Tibial nerve (tissue), 4 donors: ENCODE results near the gene FLVCR2. TPM values are rescaled to one million over a fixed set of nuclear protein-coding genes. Genes with fewer than 3 reads are reported as not detected.
A peak's percentile ranks its signal among the peaks of the same experiment; 100 is the strongest.

Experiments used
- DNase-seq, 2 donors: peaks; one replicate each; pipeline ENCODE4 v3.0.0-alpha.2; 2019; ENCODE audit warnings: low spot score in 2 of 2
- H3K27ac ChIP-seq, 4 donors: fragments of 200-600 bp; sonication (generic) in 3 of 4; one replicate each; pipeline ENCODE4 v1.5.1; 2017 to 2019; ENCODE audit warnings: mild to moderate bottlenecking in 1 of 4
- H3K27me3 ChIP-seq, 2 donors: fragments of 200-600 bp; sonication (generic) in 1 of 2; one replicate each; pipeline versions ENCODE4 v1.5.1 to v1.6.0; 2017 to 2019
- H3K36me3 ChIP-seq, 3 donors: fragments of 200-600 bp; sonication (generic); one replicate each; pipeline ENCODE4 v1.5.1; 2018 to 2019
- H3K4me1 ChIP-seq, 4 donors: fragments of 200-600 bp; sonication (generic) in 3 of 4; one replicate each; pipeline ENCODE4 v1.5.1; 2017 to 2019
- H3K4me3 ChIP-seq, 4 donors: fragments of 200-600 bp; sonication (generic) in 3 of 4; one replicate each; pipeline ENCODE4 v1.5.1; 2017 to 2019; ENCODE audit warnings: mild to moderate bottlenecking in 1 of 4, moderate library complexity in 1 of 4
- H3K9me3 ChIP-seq, 4 donors: fragments of 200-600 bp; sonication (generic) in 3 of 4; one replicate each; pipeline ENCODE4 v1.5.1; 2017 to 2019
- EP300 ChIP-seq, 2 donors: sonication (generic); formaldehyde crosslinking; IDR thresholded peaks; one replicate each; pipeline ENCODE4 v1.6.1; 2017; ENCODE audit warnings: antibody characterized with exemption in 2 of 2, mild to moderate bottlenecking in 1 of 2
- POLR2A ChIP-seq, 2 donors: fragments of 450-650 bp; IDR thresholded peaks; one replicate each; pipeline ENCODE4 v1.6.1; 2017; ENCODE audit warnings: antibody characterized with exemption in 2 of 2, mild to moderate bottlenecking in 2 of 2, moderate library complexity in 2 of 2
- WGBS, 2 donors: methylation state at CpG; one replicate each; pipeline ENCODE4 v1.1.5; 2018; 5-methylcytosine and 5-hydroxymethylcytosine counted together
- total RNA-seq, 4 donors: library from RNA; depleted of rRNA; stranded (reverse); fragments of >200 nt; gene quantifications; one replicate each; pipeline ENCODE4 v1.1.0, GENCODE V29; 2016
- TF ChIP-seq, protein P1 (sequence below), 5 experiments: fragments of 200-600 bp in 3 of 5; fragments of 450-650 bp in 2 of 5; sonication (generic) in 3 of 5; IDR thresholded peaks; one replicate each; pipeline ENCODE4 v1.5.1; 2016 to 2019; ENCODE audit warnings: antibody characterized with exemption in 5 of 5, mild to moderate bottlenecking in 3 of 5, moderate library complexity in 2 of 5

FLVCR2 gene
- total RNA-seq, 4 donors from 2014 or later: 65.9 to 86.1 (median 74.4) TPM

DNA sequence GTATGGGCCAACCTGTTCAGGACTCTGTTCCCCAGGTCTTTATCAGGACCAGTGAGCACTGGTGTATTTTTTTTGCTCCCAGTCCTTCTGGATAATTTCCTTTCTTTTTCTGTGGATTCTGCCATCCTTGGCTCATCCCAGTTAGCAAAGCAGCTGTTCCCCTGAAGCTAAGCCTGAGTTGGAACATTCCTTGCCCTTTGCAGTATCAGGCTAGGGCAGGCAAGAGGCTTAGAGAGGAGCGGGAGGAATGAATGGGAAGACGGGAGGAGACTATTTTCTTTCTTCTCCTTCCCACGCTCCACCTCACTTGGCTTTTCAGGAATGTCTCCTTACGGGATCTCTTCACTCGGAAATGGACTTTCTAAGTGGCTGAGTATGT lies 53.0 kb downstream of the FLVCR2 start:
- 35 to 45% methylated on average over 5 of the region's 5 CpGs for WGBS, 2 donors
- TF ChIP-seq, protein P1, sequence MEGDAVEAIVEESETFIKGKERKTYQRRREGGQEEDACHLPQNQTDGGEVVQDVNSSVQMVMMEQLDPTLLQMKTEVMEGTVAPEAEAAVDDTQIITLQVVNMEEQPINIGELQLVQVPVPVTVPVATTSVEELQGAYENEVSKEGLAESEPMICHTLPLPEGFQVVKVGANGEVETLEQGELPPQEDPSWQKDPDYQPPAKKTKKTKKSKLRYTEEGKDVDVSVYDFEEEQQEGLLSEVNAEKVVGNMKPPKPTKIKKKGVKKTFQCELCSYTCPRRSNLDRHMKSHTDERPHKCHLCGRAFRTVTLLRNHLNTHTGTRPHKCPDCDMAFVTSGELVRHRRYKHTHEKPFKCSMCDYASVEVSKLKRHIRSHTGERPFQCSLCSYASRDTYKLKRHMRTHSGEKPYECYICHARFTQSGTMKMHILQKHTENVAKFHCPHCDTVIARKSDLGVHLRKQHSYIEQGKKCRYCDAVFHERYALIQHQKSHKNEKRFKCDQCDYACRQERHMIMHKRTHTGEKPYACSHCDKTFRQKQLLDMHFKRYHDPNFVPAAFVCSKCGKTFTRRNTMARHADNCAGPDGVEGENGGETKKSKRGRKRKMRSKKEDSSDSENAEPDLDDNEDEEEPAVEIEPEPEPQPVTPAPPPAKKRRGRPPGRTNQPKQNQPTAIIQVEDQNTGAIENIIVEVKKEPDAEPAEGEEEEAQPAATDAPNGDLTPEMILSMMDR (IDR thresholded peaks at IDR 0.05): no peak
- TF ChIP-seq POLR2A (IDR thresholded peaks at IDR 0.05) (no peak), EP300 (IDR thresholded peaks at IDR 0.05) (no peak)

DNA sequence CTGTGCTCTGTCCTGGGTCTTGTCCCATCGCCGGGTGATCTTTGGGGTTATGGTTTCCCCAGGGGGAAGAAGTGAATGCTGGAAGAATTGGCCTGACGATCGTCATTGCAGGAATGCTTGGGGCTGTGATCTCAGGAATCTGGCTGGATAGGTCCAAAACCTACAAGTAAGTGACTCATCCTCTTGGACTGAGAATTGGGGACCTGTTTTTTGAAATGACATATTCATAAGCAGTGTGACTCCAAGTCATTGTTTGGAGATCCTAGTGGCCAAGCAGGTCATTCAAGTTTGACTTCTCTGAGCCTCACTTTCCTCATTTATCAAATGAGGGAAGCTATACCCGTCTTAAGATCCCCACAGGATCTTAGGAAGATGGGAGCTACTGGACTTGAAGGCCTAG lies 56.4 kb downstream of the FLVCR2 start:
- no peaks in the 10 kb centered on the region for H3K9me3 ChIP-seq
- no peak overlapping the region for H3K27ac ChIP-seq
- H3K4me1 ChIP-seq: peaks cover 0 to 41% (median 3%) of the 10 kb centered on the region in 4 donors
- 84 to 88% methylated on average over 5 of the region's 5 CpGs for WGBS, 2 donors
- DNase-seq: no peak
- peaks cover 0 to 51% (median 0%) of the 10 kb centered on the region in 3 donors for H3K36me3 ChIP-seq
- TF ChIP-seq, protein P1 (IDR thresholded peaks at IDR 0.05): no peak
- TF ChIP-seq POLR2A (IDR thresholded peaks at IDR 0.05): no peak
- no peak for TF ChIP-seq EP300 (IDR thresholded peaks at IDR 0.05)
- H3K4me3 ChIP-seq: no peak overlapping the region
- H3K27me3 ChIP-seq: no peaks in the 10 kb centered on the region

More for the DNA sequence above, 53.0 kb downstream of the FLVCR2 start:
- DNase-seq: no peak
- no peak overlapping the region for H3K4me3 ChIP-seq
- peaks cover 0 to 33% (median 0%) of the 10 kb centered on the region in 3 donors for H3K36me3 ChIP-seq
- no peaks in the 10 kb centered on the region for H3K9me3 ChIP-seq
- no peak overlapping the region for H3K27ac ChIP-seq
- peaks cover 0 to 66% (median 18%) of the 10 kb centered on the region in 4 donors for H3K4me1 ChIP-seq
- no peaks in the 10 kb centered on the region for H3K27me3 ChIP-seq

DNA sequence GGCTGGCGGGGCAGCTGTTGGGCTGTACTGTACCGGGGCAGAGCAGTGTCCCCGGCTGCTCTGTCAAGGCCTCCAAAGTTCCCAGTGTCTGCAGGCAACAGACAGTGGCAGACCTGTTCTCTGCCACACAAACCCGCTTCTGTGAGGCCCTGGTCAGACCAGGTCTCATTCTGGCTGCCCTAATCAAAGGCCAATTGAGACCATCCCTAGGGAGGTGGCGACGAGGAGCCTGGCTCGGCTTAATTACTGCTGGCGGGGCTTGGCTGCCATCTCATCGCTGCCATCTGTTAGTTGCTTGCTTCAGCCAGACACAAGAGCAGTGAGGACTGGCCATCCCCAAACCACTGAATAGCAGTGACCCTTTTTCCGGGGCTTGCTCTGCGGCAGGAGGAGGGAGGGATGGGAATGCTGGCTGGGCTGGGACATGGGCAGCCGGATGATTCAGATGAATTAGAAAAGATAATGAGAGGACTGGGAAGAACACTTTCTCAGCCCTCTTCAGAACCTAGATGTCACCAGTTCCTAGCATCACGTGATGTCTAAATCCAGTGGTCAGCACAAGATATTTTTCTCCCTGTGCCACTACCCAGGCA lies 57.8 kb downstream of the FLVCR2 start:
- Histone ChIP-seq H3K27me3 (no peaks in the 10 kb centered on the region), H3K36me3 (peaks cover 0 to 63% (median 0%) of the 10 kb centered on the region in 3 donors), H3K9me3 (no peaks in the 10 kb centered on the region), H3K27ac (peak overlapping the region in 3 of 4 donors; percentile 23 to 45 (median 38)), H3K4me1 (peaks cover 0 to 27% (median 0%) of the 10 kb centered on the region in 4 donors), H3K4me3 (no peak overlapping the region)
- 42 to 54% methylated on average over 11 to 13 of the region's 13 CpGs for WGBS, 2 donors
- TF ChIP-seq POLR2A (IDR thresholded peaks at IDR 0.05): no peak
- TF ChIP-seq, protein P1 (IDR thresholded peaks at IDR 0.05): no peak
- TF ChIP-seq EP300 (IDR thresholded peaks at IDR 0.05): no peak
- no peak for DNase-seq

DNA sequence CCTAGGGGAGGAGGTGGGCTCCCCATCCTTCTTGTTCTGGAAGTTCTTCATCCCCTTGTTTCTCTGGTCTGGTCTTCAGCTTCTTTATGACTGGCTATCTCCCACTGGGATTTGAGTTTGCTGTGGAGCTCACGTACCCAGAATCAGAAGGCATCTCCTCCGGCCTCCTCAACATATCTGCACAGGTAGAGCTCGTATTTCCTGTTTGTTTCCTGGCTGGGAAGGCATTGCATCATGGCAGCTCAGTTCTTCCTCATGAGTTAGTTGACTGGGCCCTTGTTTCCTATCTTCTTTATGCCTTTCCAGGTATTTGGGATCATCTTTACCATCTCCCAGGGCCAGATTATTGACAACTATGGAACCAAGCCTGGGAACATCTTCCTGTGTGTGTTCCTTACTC lies 62.5 kb downstream of the FLVCR2 start:
- H3K4me3 ChIP-seq: no peak overlapping the region
- H3K27ac ChIP-seq: no peak overlapping the region
- H3K4me1 ChIP-seq: peaks cover 0 to 18% (median 0%) of the 10 kb centered on the region in 4 donors
- peaks cover 0 to 63% (median 0%) of the 10 kb centered on the region in 3 donors for H3K36me3 ChIP-seq
- no peak for DNase-seq
- no peaks in the 10 kb centered on the region for H3K27me3 ChIP-seq
- no peaks in the 10 kb centered on the region for H3K9me3 ChIP-seq
- TF ChIP-seq EP300 (IDR thresholded peaks at IDR 0.05): no peak
- TF ChIP-seq POLR2A (IDR thresholded peaks at IDR 0.05): no peak
- TF ChIP-seq, protein P1 (IDR thresholded peaks at IDR 0.05): no peak
- 86 to 90% methylated on average over 3 of the region's 3 CpGs for WGBS, 2 donors

DNA sequence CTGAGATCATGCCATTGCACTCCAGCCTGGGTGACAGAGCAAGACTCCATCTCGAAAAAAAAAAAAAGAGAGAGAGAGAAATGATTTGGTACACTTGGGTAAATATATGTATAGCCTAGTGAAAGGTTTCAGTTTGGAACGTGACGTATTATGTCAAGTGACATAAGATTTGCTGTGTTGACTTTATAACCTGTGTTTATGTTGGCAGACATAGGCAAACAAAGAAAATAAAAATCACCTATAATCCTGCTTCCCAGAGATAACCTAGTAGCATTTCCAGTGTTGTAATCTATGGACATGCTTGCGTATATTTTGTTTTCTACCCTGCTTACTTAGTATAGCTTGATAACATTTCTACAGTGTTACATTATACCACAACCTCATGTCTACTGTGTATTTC lies 65.6 kb downstream of the FLVCR2 start:
- no peak for DNase-seq
- Histone ChIP-seq H3K9me3 (no peaks in the 10 kb centered on the region), H3K36me3 (peaks cover 0 to 65% (median 0%) of the 10 kb centered on the region in 3 donors), H3K27me3 (no peaks in the 10 kb centered on the region), H3K4me3 (no peak overlapping the region), H3K27ac (no peak overlapping the region), H3K4me1 (peaks cover 0 to 38% (median 23%) of the 10 kb centered on the region in 4 donors)
- 63 to 67% methylated on average over 4 of the region's 4 CpGs for WGBS, 2 donors
- TF ChIP-seq, protein P1 (IDR thresholded peaks at IDR 0.05): no peak
- no peak for TF ChIP-seq POLR2A (IDR thresholded peaks at IDR 0.05)
- TF ChIP-seq EP300 (IDR thresholded peaks at IDR 0.05): no peak
